HG03565 (cell line): ENCODE results near the gene PARL.
"Not testable (repeated sequence)": the region's sequence is repeated elsewhere in the genome, so short reads cannot be mapped to it uniquely, and the experiment has no call there.

ENCODE experiments used
- ATAC-seq: cut with Tn5 transposase; IDR thresholded peaks from one replicate; pipeline ENCODE4 v1.9.1; 2021; ENCODE audit warnings: mild to moderate bottlenecking, moderate library complexity; ENCODE audit not compliant: unreplicated experiment

PARL gene

GRCh38 chr3:183906234-183906921 lies 21.7 kb upstream of the PARL start:
- no peak for ATAC-seq

- no peak for ATAC-seq
Measured at GRCh38 chr3:183904833-183905780, 20.4 kb upstream of the PARL start.

DNA sequence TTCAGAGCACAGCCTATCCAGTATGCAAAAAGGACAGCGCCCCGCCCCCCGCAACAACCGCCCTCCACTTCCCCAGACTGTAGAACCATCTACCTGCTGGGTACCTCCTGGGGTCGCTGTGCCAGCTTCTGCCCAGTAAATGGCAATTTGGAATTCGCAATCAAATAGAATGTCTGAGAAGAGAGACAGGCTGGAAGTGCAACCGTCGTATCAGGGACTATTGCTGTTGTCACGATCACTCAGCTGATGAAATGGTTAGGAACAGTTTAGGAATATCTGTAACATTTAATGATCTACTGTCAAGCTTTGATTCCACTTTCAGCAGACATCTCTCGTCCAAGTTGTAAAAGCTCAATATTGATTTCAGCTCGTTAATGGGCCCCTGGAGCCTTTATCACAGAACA lies 13.3 kb upstream of the PARL start:
- ATAC-seq = no peak

- ATAC-seq = no peak
Measured at GRCh38 chr3:183897606-183898005, 12.9 kb upstream of the PARL start.

DNA sequence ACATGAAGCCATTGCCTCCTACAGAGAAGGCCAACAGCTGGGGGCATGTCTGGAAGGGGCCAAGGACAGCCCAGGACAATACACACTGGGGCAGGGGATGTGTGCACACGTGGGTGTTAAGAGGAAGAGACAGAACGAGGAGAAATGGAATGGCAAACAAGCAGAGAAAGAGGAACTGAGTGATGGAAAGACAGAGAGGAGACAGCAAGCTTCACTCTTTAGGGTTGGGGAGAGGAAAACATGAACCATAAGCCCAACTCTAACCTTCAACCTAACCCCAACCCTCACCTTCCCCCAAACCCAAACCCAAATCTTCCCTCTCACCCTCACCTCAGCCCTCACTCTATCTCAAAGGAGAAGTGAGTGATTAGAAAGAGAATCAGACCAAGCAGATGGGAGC lies 11.9 kb upstream of the PARL start:
- no peak for ATAC-seq

- no peak for ATAC-seq
Measured at GRCh38 chr3:183896184-183896583, 11.5 kb upstream of the PARL start.

DNA sequence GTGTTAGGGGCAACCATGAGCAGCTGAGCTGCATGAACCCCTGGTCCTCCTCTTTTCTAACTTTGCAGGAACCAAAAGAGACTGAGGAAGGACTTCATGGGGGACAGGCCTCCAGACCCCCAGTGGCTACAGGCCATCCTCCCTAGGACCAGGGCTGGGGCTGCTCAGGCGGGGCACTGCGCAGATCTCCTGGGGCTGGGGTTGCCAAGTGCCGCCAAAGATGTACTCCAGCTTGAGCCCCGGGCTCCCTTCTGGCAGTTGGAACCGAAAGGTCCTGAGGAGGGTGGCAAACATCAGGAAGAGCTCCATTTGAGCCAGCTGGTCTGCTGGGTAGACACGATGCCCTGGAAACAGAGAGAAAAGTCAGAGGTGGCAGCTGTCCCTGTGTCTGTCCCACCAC lies 11.1 kb upstream of the PARL start:
- ATAC-seq = no peak

DNA sequence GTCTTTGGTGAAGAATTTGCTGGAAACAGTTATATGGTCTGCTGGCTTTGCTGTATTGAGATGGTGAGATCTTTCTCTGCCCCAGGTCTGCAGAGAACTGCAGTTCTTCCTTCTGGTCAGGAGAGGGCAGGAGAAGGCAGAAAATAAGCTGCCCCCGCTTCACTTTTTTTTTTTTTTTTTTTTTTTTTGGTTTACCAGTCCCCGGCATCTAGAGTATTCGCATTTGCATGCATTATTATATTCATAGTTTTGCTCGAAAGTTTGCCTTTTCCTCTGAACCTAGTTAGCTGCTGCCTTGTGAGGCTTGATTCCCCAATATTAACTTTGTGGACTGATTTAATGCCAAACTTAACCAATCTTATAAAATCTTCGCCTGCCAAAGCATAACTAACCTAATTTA lies 10.6 kb upstream of the PARL start:
- ATAC-seq = no peak

GRCh38 chr3:183892610-183893214 lies 8.0 kb upstream of the PARL start:
- ATAC-seq = no peak

- ATAC-seq = no peak
Measured at GRCh38 chr3:183885766-183886165, 1.1 kb upstream of the PARL start.

DNA sequence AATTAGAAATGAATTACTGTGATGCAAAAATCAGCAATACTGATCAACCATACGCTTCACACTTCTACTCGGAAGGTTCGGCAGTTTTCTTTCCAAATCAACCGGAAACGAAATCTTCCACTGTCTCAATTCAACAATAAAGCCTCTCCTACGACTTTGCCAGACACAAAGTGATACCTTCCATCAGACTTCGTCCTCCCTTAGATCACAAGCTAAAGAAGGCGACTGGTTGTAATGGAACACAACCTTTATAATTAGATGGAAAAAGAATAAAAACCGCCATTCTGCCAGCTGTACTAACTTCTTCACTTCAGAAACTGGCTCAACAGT lies 618 bp downstream of the PARL start:
- no peak for ATAC-seq

GRCh38 chr3:183883291-183884096 lies 1.2 kb downstream of the PARL start:
- ATAC-seq = no peak

DNA sequence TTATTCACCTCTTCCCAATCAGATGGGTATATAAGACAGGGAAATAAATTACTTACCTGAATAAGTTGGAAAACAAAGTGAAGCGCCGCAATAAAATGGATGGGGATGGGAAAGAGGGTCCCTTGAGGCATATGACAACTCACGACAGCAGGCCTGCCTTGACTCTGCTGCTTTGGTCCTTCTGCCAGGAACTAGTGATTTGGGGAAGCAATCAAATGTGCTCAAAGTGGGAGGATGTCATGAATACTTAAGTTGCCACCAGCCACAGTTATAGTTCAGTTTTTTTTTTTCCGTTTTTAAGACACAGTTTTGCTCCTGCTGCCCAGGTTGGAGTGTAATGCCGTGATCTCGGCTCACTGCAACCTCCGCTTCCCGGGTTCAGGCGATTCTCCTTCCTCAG lies 4.6 kb downstream of the PARL start:
- ATAC-seq = no peak

DNA sequence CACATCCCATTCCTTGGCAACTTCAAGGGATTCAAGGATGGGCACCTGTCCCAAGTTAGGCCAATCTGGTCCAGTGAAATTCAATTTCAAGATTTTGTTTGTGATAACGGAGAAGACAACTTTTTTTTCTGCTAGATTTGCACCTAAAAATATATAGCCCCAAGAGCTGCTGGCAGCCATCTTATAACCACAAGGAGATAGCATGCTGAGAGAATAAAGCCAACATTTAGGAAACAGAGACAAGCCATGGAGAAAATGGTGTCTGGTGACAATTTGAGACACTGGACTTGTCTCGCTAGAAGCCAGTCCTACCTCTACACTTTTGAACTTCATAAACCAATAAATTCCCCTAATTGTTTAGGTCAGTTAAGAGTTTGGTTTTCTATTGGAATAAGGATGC lies 5.4 kb downstream of the PARL start:
- no peak for ATAC-seq

- ATAC-seq = no peak
Measured at GRCh38 chr3:183878071-183878470, 6.6 kb downstream of the PARL start.

- ATAC-seq = not testable (repeated sequence)
Measured at GRCh38 chr3:183877227-183877626, 7.5 kb downstream of the PARL start.

- ATAC-seq = no peak
Measured at GRCh38 chr3:183875411-183875810, 9.3 kb downstream of the PARL start.

GRCh38 chr3:183873914-183874313 lies 10.8 kb downstream of the PARL start:
- ATAC-seq = no peak

- no peak for ATAC-seq
Measured at GRCh38 chr3:183871541-183871940, 13.1 kb downstream of the PARL start.

GRCh38 chr3:183870563-183870962 lies 14.1 kb downstream of the PARL start:
- no peak for ATAC-seq

- ATAC-seq = no peak
Measured at GRCh38 chr3:183868796-183869195, 15.9 kb downstream of the PARL start.
